NB4 (cell line): Measurements from ENCODE around the gene DNMT1.

ENCODE experiments used
- CTCF ChIP-seq: IDR thresholded peaks from one replicate; pipeline ENCODE4 v1.5.1; 2012; ENCODE audit warnings: low read depth, low read length
- MYC ChIP-seq: IDR thresholded peaks from 2 replicates; pipeline ENCODE4 v1.6.1; 2011; ENCODE audit warnings: low read depth, low read length

GRCh38 chr19:10110972-10111317 lies 83.8 kb downstream of the DNMT1 start:
- TF ChIP-seq CTCF (no peak), MYC (no peak)
